HG02759 (cell line): ENCODE measurements around the gene NKIRAS1.
"Not testable (repeated sequence)": the region's sequence is repeated elsewhere in the genome, so short reads cannot be mapped to it uniquely, and the experiment has no call there.

Source experiments
- ATAC-seq: cut with Tn5 transposase; IDR thresholded peaks from one replicate; pipeline ENCODE4 v1.9.1; 2021; ENCODE audit warnings: mild to moderate bottlenecking, moderate library complexity; ENCODE audit not compliant: unreplicated experiment

Gene NKIRAS1

DNA sequence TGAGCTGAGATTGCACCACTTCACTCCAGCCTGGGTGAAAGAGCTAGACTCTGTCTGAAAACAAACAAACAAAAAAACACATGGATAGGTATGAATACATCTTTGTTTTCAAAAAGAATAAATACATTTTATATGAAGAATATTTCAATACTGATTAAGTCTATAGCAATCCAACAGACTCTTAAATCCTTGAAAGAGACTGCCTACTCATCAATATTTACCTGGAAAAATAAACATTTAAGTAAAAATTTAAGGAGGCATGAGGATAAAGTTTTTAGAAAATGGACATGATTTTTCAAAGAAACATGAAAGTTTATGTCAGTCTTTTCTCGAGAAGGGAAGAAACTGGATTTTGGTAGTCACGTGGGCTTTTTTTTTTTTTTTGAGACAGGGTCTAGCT is 5.4 kb downstream of the NKIRAS1 start:
- ATAC-seq, result no peak

DNA sequence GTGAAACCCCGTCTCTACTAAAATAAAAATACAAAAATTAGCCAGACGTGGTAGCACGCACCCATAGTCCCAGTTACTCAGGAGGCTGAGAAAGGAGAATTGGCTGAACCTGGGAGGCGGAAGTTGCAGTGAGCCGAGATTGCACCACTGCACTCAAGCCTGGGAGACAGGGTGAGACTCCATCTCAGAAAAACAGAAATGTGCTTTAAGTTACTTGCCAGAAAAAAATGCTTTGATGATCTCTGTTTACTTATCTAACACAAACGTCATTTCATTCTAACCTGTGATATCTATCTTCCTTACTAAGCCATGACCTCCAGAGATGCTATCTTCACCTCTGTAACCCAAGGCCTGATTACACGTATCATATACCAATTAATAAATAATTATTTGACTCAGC is 7.4 kb downstream of the NKIRAS1 start:
- ATAC-seq, result no peak

DNA sequence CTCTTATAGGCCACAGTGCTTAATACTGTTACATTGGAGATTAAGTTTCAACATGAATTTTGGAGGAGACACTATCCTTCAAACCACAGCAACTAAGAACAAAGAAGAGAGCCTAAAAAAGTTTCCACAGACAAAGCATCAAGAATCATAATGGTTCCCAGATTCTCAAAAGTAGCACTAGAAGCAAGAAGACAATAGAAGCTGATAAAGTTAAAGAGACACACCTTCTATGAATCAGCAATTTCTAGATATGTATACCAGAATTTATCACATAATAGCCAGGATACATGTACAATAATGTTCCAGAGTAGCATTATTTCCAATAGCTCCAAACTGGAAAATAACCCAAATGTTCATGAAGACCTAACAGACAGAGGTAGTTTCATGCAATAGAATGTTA is 12.2 kb downstream of the NKIRAS1 start:
- ATAC-seq, result no peak

DNA sequence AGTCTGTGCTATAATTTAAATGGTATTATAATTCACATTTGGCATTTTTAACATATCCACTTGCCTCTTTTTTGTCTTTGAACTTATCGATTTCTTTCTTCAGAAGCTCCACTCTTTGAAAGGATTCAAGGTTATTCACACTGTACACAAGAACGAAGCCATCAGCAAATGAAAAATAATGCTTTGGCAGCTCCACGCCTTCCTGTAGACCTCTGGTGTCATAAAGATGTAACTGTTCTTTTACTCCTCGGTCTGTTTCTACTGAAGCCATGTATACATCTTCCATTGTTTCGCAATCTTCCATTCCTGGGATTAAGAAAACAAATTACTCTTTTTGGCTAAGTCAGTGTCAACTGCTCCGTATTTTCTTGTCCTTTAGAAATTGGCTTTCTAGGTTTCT is 16.0 kb downstream of the NKIRAS1 start:
- ATAC-seq, result no peak

DNA sequence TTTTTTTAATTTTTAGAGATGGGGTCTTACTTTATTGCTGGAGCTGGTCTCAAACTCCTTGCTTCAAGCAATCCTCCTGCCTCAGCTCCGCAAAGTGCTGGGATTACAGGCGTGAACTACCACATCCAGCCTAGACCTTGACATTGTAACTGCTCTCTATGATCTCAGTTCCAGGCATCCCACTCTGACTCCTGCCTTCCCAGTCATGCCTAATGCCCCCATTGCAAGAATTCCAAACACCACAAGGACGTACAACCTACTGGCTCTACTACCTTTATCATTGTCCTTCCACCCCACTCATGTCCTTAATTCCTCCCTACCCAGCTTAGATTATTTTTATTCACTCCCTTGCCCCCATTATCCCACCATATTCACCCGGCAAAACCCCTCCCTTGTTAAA is 21.6 kb downstream of the NKIRAS1 start:
- ATAC-seq, result no peak

DNA sequence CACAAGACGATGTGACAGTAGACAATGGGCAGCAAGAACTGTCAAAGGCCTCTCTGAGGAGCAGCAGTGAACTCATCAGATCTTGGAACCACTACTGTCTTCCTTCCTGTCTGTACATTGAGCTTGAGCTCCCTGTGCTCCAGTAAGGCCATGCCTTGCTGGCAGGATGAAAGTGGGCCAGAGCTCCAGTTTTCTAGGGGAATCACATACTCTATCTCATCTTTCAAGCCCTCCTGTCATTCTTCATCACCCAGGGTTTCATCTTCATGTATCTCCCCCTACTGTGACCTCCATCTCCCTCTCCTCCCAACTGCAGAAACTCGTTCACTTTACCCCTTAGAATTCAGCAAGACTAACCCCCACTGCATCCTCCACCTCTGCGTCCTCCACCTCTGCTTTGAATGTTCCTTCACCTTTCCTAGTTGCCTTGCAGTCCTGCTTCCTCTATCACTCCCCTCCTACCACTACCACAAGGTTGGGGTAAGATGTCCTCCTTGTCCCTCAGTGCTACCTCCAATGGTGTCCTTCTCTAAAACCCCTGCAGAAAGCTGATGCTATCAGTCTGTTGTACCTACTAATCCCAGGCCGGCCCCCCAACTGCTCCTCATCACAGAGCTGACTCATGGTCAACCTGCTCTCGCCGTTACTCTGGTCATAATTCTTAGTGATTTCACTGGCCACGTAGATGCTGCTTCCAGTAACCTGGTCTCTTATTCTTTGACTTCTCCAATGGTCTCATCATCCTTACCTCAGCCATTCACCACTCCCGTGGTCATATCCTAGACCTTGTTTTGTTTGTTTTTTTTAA is 22.3 kb downstream of the NKIRAS1 start:
- no peak for ATAC-seq

DNA sequence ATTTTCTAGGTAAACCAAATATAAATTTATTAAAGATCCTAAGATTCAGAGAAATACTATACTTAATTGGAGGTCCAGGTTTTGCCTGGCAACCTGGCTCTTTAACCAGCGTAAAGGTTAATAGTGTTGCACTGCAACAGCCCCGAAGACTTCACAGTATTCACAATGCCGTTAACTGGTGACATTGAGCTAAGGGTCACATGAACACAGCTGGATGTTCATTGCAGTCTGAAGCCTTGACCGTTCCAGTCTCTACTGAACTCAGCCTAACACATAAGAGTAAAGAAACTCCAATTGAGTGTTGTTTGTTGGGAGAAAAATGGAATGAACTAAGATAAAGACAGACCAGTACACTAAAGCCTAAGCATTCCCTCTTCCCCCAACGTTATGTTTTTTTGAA is 26.8 kb downstream of the NKIRAS1 start:
- no peak for ATAC-seq

DNA sequence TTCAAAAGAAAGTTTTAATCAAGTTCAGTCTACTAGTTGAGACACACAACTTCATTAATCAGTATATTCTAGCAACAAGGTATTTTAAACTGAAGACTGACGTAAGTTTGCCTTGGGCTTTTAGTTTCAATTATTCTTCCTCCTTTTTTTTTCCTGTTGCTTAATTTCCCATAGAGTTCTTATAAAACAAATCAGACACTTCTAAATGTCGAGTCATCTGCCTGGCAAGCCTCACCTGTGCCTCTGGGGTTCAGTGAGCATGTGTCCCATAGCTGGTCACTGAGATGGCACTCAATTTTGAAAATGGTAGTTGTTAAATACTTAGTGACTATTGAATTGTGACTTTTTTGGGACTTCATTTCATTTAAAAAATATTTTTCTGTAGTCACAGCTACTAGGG is 27.4 kb downstream of the NKIRAS1 start:
- ATAC-seq, result no peak

DNA sequence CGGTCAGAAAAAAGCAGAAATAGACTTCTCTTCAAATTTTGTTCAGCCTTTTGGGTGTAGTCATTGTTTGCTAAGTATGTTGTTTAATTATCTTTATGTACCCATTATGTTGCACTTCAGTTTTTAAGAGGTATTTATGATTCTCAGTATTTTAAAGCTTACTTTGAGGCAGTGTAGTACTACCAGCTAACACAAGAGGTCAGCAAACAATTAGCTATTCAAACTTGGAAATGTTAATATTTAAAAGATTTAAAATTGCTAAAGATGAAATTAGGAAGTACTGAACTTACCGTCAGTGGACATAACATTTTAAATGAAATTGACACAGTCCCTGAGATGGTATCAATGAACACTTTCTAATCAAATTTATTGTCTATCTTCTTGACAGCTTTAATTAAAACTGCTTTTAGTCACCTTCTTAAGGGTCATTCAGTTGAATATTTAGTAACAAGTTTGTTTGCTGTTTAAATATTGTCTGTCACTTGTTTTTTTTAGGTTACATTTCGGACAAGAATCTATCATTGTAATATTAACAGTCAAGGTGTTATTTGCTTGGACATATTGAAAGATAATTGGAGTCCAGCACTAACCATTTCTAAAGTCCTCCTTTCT is 28.1 kb downstream of the NKIRAS1 start:
- ATAC-seq, result no peak

DNA sequence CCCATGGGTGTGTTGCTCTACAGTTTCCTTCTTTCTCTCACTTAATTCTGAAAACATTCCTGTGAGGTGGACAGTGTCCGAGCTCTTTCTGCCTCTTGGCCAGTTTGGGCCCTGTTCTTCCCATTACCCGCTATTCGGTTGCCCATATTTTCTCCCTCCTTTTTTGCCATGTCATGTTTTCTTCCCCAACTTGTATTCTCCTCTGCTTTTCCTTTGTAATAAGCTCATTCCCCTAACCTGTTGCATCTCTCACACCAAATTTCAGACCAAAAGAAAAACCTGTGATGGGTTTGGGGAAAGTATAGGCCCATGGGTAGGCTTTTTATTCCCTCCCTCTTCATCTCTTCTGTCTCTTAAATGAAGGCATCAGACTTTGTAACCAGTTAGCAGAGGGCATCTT is 30.5 kb downstream of the NKIRAS1 start:
- no peak for ATAC-seq

DNA sequence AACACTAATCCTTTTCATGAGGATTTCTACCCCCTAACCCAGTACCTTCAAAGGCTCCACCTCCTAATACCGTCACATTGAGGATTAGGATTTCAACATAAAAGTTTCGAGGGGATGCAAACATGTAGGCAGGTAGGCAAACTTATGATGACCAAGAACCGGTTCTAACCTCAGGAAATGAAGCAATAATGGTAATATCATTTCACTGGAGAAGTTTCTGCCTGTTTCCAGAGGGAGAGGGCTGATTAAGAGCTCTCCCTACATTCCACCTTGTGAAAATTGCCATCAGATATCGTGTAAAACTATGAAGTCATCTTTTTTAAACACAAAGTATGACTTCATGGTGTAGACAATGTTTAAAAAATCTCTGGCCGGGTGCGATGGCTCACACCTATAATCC is 31.6 kb downstream of the NKIRAS1 start:
- ATAC-seq, result no peak

DNA sequence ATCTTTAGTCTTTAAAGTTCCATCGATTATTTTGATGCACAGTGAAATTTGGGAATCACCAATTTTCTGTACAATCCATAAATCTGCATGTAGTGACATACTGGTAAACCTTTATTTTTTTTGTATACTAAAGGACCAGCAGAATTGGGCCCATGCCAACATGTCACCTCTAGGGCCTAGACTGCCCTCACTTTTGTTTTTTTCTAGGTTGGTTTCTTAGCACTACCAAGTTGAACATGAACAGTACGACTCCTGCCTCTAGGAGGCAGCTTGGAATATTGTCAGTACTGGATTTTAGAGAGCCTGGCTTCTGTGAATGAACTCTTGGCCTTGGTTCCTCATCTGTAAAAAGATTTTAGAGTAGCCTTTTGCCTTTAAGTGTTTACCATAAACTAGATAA is 32.3 kb downstream of the NKIRAS1 start:
- ATAC-seq, result no peak

DNA sequence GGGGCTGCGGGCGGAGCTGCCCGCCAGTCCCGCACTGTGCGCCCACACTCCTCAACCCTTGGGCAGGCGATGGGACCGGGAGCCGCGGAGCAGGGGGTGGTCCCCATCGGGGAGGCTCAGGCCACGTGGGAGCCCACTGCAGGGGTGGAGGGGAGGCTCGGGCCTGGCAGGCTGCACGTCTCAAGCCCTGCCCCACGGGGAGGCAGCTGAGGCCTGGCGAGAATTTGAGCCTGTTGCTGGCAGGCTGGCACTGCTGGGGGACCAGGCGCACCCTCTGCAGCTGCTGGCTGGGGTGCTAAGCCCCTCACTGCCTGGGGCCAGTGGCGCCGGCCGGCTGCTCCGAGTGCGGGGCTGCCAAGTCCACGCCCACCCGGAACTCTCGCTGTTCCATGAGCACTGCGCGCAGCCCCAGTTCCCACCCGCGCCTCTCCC is 34.3 kb downstream of the NKIRAS1 start:
- ATAC-seq, result no peak

DNA sequence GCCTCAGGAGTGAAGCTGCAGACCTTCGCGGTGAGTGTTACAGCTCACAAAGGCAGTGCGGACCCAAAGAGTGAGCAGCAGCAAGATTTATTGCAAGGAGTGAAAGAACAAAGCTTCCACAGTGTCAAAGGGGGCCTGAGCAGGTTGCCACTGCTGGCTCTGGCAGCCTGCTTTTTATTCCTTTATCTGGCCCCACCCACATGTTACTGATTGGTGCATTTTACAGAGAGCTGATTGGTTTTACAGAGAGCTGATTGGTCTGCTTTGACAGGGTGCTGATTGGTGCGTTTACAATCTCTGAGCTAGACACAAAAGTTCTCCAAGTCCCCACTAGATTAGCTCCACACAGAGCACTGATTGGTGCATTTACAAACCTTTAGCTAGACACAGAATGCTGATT is 34.8 kb downstream of the NKIRAS1 start:
- not testable (repeated sequence) for ATAC-seq

DNA sequence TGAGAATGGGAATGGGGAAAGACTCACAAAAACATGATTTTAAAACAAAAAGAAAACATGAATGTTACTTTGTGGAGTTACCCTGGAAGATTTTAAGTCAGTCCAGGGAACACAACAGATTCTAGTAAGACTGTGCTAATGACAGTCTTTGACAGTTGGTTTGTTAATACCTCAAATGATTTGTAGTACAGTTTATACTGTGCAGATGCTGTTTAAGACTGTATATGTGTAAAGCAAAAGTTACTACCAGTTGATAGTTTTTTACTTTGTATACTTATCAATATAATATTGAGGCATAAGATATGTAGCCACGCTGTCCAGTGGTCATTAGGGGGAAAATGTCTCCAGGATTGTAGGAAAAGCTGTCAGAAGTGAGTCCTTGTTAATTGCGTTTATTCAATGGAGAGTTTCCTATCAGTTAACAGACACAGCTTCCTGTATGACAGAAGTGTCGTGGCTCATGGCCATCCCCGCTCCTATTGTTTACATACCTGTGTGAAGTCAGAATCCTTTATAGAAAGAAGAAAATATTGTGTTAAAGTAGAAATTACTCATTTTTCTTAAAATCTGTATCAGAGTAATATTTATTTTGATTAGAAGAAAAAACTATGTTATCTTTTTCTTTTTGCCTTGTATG is 36.0 kb downstream of the NKIRAS1 start:
- no peak for ATAC-seq

DNA sequence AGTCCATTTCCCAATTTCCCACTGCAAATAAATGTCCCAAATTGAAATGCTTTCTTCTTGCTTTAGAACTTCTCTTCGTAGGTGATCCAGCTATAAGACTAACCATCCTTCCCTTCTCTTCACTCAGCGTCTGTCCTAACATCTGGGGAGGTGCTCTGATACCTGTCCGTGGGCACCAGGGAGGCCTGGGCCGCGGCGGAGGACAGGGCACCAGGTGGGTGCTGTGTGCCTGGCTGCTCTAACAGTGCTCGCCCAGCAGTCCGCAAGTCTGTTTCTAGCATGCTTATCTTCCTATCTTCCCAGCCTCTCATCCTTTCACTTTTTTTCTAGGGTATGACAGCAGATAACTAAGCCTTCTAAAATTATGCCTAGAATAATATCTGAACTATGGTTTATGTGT is 37.3 kb downstream of the NKIRAS1 start:
- ATAC-seq, result no peak

DNA sequence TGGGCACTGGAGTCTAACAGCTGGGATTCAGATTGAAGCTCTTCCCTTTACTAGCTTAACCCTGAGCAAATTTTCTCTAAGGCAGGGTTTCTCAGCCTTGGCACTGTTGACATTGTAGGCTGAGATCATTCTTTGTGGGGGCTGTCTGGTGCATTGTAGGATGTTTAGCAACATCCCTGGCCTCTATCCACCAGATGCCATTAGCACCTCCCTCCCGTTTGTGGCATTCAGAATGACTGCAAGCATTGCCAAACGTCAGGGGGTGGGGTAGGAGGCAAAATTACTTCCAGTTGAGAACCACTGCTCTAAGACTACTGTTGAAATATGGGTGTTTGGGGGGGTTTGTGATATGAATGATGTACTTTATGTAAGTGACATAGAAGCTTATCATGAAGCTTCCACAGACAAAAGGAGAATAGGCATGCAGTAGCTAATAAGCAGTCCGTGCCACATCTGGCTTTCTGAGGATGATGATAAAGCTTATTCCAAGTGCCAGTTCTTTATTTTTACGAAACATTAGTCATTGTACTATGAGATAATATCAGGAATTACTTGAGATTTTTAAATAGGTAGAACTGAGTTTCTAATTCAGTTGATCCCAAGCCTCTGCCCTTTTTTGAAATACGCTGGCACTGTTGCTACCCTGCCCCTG is 39.3 kb downstream of the NKIRAS1 start:
- no peak for ATAC-seq

DNA sequence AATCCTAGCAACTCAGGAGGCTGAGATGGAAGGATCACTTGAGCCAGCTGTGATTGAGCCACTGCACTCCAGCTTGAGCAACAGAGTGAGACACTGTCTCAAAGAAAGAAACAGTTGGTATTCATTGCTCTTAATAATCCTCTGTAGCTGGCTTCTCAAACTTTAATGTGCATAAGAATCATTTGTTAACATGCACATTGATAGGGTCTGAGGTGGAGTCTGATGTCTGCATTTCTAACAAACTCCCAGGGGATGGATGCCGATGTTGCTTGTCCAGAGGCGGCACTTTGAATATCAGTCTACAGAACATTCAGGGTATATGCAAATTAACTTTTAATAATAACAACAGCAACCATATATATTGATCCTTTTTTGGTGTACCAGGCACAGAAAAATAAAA is 39.9 kb downstream of the NKIRAS1 start:
- no peak for ATAC-seq

DNA sequence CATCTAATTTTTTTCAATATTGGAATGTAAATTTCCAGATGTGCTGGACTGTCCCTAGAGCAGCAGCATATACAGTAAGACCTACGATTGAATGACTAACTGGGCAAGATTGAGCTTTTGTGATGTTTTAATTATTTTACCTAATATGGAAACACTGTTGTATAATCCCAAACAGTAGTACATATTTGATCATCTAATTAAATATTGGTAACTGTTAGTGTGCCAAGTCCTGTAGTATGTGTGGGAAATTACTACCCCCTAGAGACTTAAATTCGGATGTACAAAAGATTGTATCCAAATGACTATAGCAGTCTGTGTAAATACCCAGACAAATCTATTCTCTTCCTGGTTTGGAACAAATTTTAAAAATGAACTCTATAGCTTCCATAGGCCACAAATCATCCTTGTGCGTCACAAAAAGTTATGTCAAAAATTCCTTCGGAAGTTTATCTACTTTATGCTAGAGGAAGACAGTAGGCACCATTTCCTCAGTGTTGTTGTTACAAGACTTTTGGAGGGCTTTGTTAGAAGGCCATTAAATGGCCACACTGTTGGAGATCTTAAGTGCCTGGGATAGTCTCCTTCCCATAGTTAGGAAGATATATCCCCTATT is 41.6 kb downstream of the NKIRAS1 start:
- ATAC-seq, result no peak

DNA sequence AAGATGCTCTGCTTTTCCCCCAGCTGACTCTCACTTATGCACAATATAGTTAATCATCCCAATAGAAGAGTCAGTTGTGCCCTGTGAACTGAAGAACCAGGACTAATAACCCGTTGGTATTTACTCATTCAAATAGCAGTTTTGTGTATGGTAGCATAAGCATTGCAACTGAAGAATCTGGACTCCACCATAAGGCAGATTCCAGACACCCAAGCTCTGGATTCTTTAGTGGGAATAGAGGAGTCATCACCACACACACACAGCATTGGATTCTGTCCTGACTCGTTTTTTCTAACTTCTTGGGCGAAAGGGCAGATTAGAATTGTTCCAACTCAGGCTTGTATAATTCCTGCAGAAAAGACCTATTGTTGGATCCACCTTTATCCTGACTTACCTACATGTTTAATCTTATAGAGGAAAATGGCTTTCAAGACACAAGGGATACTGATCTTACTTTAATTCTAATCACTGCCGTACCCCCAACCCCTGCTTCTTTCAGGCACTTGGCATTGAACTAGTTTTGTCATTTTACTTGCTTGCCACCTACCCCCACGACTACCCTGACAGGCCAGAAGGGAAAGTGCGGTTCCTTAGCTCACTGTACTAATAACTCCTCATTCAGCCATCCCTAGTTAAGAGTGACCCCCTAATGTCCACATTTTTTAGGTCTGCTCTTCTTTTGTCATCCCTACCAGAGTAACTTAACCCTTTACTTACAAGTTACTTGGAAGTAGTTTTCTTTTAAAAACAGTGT is 42.3 kb downstream of the NKIRAS1 start:
- no peak for ATAC-seq

DNA sequence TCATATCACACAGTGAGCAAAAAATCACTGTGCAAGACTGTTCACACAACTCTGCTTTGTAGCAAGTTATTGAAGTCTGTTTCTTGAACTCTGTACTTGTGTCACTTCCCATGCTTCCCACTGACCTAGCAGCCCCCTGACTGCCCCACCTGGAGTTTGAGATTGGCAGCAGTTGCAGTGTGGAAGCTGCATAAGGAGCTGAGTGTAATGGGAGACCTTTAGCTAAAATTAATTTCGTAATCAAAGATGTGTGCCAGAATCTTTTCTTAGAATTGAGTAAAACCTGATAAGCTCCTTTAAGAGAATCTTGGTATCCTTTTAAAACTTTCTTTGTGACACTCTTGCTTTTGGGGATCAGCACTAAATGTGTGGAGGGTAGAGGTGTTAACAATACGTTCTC is 42.8 kb downstream of the NKIRAS1 start:
- ATAC-seq, result no peak
